Thyroid gland (tissue), 4 donors: ENCODE measurements around the gene FKBP1A. TPM values are rescaled to one million over a fixed set of nuclear protein-coding genes. Genes with fewer than 3 reads are reported as not detected.
"Not testable (repeated sequence)": the region's sequence is repeated elsewhere in the genome, so short reads cannot be mapped to it uniquely, and the experiment has no call there.

Source experiments
- DNase-seq, 2 donors: peaks; one replicate each; pipeline ENCODE4 v3.0.0-alpha.2; 2019
- H3K27ac ChIP-seq, 3 donors: fragments of 200-600 bp; sonication (generic); 1 replicate in 2 of 3; 2 replicates in 1 of 3; pipeline ENCODE4 v1.5.1; 2016 to 2019; ENCODE audit warnings: mild to moderate bottlenecking in 1 of 3, moderate library complexity in 1 of 3
- H3K27me3 ChIP-seq: fragments of 200-600 bp; sonication (generic); one replicate; pipeline ENCODE4 v1.5.1; 2019
- H3K36me3 ChIP-seq, 2 donors: fragments of 200-600 bp; sonication (generic); one replicate each; pipeline ENCODE4 v1.5.1; 2016 to 2019
- H3K4me1 ChIP-seq, 2 donors: fragments of 200-600 bp; sonication (generic); one replicate each; pipeline ENCODE4 v1.5.1; 2017 to 2019
- H3K4me3 ChIP-seq, 3 donors: fragments of 200-600 bp; sonication (generic); replicated peaks in 1 of 3; 1 replicate in 2 of 3; 2 replicates in 1 of 3; pipeline ENCODE4 v1.5.1; 2016; ENCODE audit warnings: mild to moderate bottlenecking in 1 of 3
- H3K9me3 ChIP-seq: fragments of 200-600 bp; sonication (generic); one replicate; pipeline ENCODE4 v1.5.1; 2017
- CTCF ChIP-seq, 6 experiments: fragments of 200-600 bp in 3 of 6; fragments of 450-650 bp in 3 of 6; sonication (generic) in 3 of 6; IDR thresholded peaks; one replicate each; pipeline ENCODE4 v1.5.1; 2016 to 2019; ENCODE audit warnings: antibody characterized with exemption in 6 of 6, mild to moderate bottlenecking in 2 of 6, inconsistent platforms in 1 of 6, moderate library complexity in 1 of 6
- POLR2A ChIP-seq, 2 donors: fragments of 450-650 bp; IDR thresholded peaks; one replicate each; pipeline ENCODE4 v1.6.1; 2017; ENCODE audit warnings: antibody characterized with exemption in 2 of 2, mild to moderate bottlenecking in 2 of 2, moderate library complexity in 1 of 2
- WGBS, 2 donors: methylation state at CpG; one replicate each; pipeline ENCODE4 v1.1.5; 2017; 5-methylcytosine and 5-hydroxymethylcytosine counted together
- intact Hi-C: fragments of 100-400 bp; cut with DNase I; formaldehyde crosslinking; loops from one replicate; pipeline ENCODE4 v1.15.1; 2023
- total RNA-seq, 4 donors: library from RNA; depleted of rRNA; stranded (reverse); fragments of >200 nt; gene quantifications; one replicate each; pipeline ENCODE4 v1.2.3, GENCODE V29; 2016

FKBP1A gene
- total RNA-seq, 4 donors from 2014 or later: 142 to 272 (median 189) TPM

- WGBS, 2 donors: 92 to 95% methylated on average over 4 of the region's 4 CpGs
- H3K4me3 ChIP-seq: no peak overlapping the region
- no peak for DNase-seq
- no peaks in the 10 kb centered on the region for H3K36me3 ChIP-seq
- intact Hi-C loops: no loop called here
- no peaks in the 10 kb centered on the region for H3K9me3 ChIP-seq
- H3K27ac ChIP-seq: no peak overlapping the region
- H3K27me3 ChIP-seq: no peaks in the 10 kb centered on the region
- no peaks in the 10 kb centered on the region for H3K4me1 ChIP-seq
- no peak for TF ChIP-seq POLR2A (IDR thresholded peaks at IDR 0.05)
- no peak for TF ChIP-seq CTCF (IDR thresholded peaks at IDR 0.05)
These were observed 47.7 kb downstream of the FKBP1A start for GRCh38 chr20:1345030-1345755.

DNA sequence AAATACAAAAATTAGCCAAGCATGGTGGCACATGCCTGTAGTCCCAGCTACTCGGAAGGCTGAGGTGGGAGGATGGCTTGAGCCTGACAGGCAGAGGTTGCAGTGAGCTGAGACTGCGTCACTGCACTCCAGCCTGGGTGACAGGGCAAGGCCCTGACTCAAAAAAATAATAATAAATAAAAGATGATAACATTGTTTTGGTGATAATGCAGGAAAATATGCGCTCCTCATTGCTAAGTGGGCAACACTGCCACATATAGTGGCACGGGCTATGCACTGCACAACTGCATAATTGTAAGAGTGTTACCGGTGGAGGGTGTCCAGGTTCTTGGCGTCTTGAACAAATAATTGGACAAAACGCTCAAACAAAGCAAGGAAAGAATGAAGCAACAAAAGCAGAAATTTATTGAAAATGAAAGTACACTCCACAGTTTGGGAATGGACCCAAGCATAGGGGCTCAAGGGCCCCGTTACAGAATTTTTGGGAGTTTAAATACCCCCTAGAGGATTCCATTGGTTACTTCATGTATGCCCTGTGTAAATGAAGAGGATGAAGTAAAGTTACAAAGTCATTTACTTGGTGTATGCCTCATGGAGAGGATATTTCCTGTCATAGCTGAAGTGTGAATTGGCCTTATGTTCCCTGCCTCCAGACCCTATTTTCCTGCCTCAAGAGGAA, 49.3 kb downstream of the FKBP1A start:
- H3K4me3 ChIP-seq, intact Hi-C loops, H3K27ac ChIP-seq, DNase-seq, H3K36me3 ChIP-seq, H3K9me3 ChIP-seq, H3K4me1 ChIP-seq, H3K27me3 ChIP-seq: not testable (repeated sequence)
- 89 to 92% methylated on average over 8 of the region's 8 CpGs for WGBS, 2 donors

DNA sequence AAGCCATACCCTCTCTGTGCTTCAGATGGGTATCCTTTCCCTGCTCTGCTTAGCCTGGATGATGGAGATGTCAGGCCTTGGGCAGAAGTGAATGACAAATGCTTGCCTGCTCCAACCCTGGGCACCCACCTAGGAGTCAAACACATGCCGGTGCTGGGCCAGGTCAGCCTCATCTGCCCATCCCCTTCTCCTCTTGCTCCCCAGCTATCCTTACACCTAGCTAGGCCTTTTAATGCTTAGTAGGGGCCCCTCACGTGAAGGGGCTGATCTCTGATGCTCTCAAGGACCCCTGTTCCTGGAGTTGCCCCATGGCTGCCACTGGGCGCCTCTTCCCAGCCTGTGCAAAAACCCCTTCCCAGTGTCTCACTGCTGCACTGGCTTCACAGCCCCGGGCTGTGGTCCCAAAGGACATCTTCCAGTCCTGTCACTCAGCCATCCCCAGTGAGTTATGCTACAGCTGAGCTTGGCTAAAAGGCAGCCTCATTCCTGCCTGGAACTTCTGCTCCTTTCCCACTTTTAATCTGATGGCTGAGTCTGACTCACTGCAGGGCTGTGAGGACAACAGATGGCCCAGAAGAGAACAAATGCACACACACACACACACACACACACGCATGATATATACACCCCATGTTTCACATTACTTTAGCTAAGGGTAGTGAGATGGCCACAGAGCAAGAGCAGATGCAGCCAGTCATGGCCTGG, 51.1 kb downstream of the FKBP1A start:
- DNase-seq: no peak
- no peaks in the 10 kb centered on the region for H3K9me3 ChIP-seq
- TF ChIP-seq CTCF (IDR thresholded peaks at IDR 0.05): no peak
- no peak for TF ChIP-seq POLR2A (IDR thresholded peaks at IDR 0.05)
- H3K4me3 ChIP-seq: no peak overlapping the region
- no peaks in the 10 kb centered on the region for H3K36me3 ChIP-seq
- no peak overlapping the region for H3K27ac ChIP-seq
- intact Hi-C loops: no loop called here
- H3K4me1 ChIP-seq: peaks cover 0 to 20% of the 10 kb centered on the region in 2 donors
- no peaks in the 10 kb centered on the region for H3K27me3 ChIP-seq
- WGBS, 2 donors: 79 to 92% methylated on average over 5 of the region's 5 CpGs

GRCh38 chr20:1338801-1339200, 54.1 kb downstream of the FKBP1A start:
- peak overlapping the region in 2 of 3 donors; percentile 3 to 17 for H3K27ac ChIP-seq
- no peaks in the 10 kb centered on the region for H3K36me3 ChIP-seq
- H3K9me3 ChIP-seq: no peaks in the 10 kb centered on the region
- 85 to 91% methylated on average over 4 of the region's 4 CpGs for WGBS, 2 donors
- no peak overlapping the region for H3K4me3 ChIP-seq
- no peak for TF ChIP-seq POLR2A (IDR thresholded peaks at IDR 0.05)
- no peak for TF ChIP-seq CTCF (IDR thresholded peaks at IDR 0.05)
- H3K27me3 ChIP-seq: no peaks in the 10 kb centered on the region
- no peak for DNase-seq
- intact Hi-C loops: no loop called here
- peaks cover 15 to 38% of the 10 kb centered on the region in 2 donors for H3K4me1 ChIP-seq

DNA sequence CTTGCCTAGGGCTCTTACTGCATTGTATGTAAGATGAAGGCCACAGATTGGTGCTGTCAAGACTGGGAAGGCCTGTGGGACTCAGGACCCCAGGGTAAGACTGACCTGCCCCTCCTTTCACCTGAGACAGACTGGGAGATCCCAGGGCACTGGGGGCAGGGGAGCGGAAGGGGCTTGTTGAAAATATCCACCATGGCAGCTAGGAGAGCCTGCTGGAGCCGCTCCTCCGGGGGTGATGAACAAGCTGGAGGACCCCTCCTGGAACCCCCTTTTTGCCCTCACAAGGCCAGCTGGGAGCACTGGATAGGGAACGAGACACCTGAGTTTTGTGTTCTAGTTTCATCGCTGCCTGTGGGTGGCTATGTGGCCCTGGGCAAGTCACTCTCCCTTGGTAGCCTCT, 54.8 kb downstream of the FKBP1A start:
- H3K27ac ChIP-seq: peak overlapping the region in 2 of 3 donors; percentile 17 to 86
- intact Hi-C loops: no loop called here
- WGBS, 2 donors: 98 to 100% methylated on average over 3 to 5 of the region's 5 CpGs
- H3K36me3 ChIP-seq: no peaks in the 10 kb centered on the region
- peaks cover 15 to 38% of the 10 kb centered on the region in 2 donors for H3K4me1 ChIP-seq
- DNase-seq: no peak
- no peak overlapping the region for H3K4me3 ChIP-seq
- TF ChIP-seq POLR2A (IDR thresholded peaks at IDR 0.05) (no peak), CTCF (IDR thresholded peaks at IDR 0.05) (no peak)
- no peaks in the 10 kb centered on the region for H3K9me3 ChIP-seq
- H3K27me3 ChIP-seq: no peaks in the 10 kb centered on the region
